Activated CD8-positive, alpha-beta T cell treated with anti-CD3 and anti-CD28 coated beads for 36 hours (primary cell): ENCODE measurements around the gene RRM1. TPM values are rescaled to one million over a fixed set of nuclear protein-coding genes. Genes with fewer than 3 reads are reported as not detected.
"Not testable (repeated sequence)": the region's sequence is repeated elsewhere in the genome, so short reads cannot be mapped to it uniquely, and the experiment has no call there.

Experiments used
- ATAC-seq: fragments of 200-7000 bp; cut with Tn5 transposase; one replicate; pipeline ENCODE4 v1.10.0; 2021; ENCODE audit warnings: mild to moderate bottlenecking, moderate library complexity
- CTCF ChIA-PET: fragments of 350-600 bp; sonication (Branson Sonifier 250); formaldehyde crosslinking; loops from one replicate; lab custom pipeline; 2021; ENCODE audit warnings: antibody characterized with exemption; lab: Charles Lee
- POLR2A ChIA-PET: fragments of 350-600 bp; sonication (Branson Sonifier 250); formaldehyde crosslinking; loops from one replicate; lab custom pipeline; 2021; ENCODE audit warnings: antibody characterized with exemption; lab: Charles Lee
- DNase-seq: peaks from one replicate; pipeline ENCODE4 v3.0.0-alpha.2; 2020
- H3K27ac Mint-ChIP-seq: one replicate; pipeline ENCODE4 v1.8.0; 2021; ENCODE audit warnings: mild to moderate bottlenecking, mixed read lengths
- H3K27me3 Mint-ChIP-seq: one replicate; pipeline ENCODE4 v1.8.0; 2021; ENCODE audit warnings: mixed read lengths
- H3K36me3 Mint-ChIP-seq: one replicate; pipeline ENCODE4 v1.8.0; 2021; ENCODE audit warnings: low read depth, mixed read lengths
- H3K4me1 Mint-ChIP-seq: one replicate; pipeline ENCODE4 v1.8.0; 2021; ENCODE audit warnings: low read depth, mixed read lengths
- H3K4me3 Mint-ChIP-seq: one replicate; pipeline ENCODE4 v1.8.0; 2021; ENCODE audit warnings: mild to moderate bottlenecking, moderate library complexity, mixed read lengths
- H3K9me3 Mint-ChIP-seq: one replicate; pipeline ENCODE4 v1.8.0; 2021; ENCODE audit warnings: mixed read lengths
- CTCF ChIP-seq: fragments of 200-600 bp; IDR thresholded peaks from one replicate; pipeline ENCODE4 v1.8.0; 2022; ENCODE audit warnings: antibody characterized with exemption, mild to moderate bottlenecking
- intact Hi-C: fragments of 100-400 bp; cut with micrococcal nuclease; formaldehyde crosslinking; loops from one replicate; pipeline ENCODE4 v1.10.0; 2022
- total RNA-seq, 2 experiments: library from RNA; stranded (reverse); gene quantifications; one replicate each; pipeline ENCODE4 v1.2.3, GENCODE V29; 2021

Gene RRM1
- total RNA-seq, 2 experiments from 2014 or later = 192 to 194 TPM

GRCh38 chr11:4167292-4167691, 72.7 kb downstream of the RRM1 start:
- Mint-ChIP-seq H3K36me3 (no peaks in the 10 kb centered on the region), H3K27me3 (no peaks in the 10 kb centered on the region), H3K27ac (no peak overlapping the region), H3K4me1 (no peaks in the 10 kb centered on the region), H3K4me3 (no peak overlapping the region), H3K9me3 (no peaks in the 10 kb centered on the region)
- POLR2A ChIA-PET = no interaction called here
- DNase-seq = no peak
- ATAC-seq = no peak
- intact Hi-C loops = no loop called here
- TF ChIP-seq CTCF = no peak
- CTCF ChIA-PET = interaction anchor here (0.9 kb wide), 1 partner anchor 21 kb away, joined by 3 read pairs; no protein-coding TSS in a partner anchor

- DNase-seq (no peak), ATAC-seq (no peak)
- Mint-ChIP-seq H3K36me3 (no peaks in the 10 kb centered on the region), H3K4me1 (no peaks in the 10 kb centered on the region), H3K27me3 (no peaks in the 10 kb centered on the region), H3K9me3 (no peaks in the 10 kb centered on the region), H3K27ac (no peak overlapping the region), H3K4me3 (no peak overlapping the region)
- CTCF ChIA-PET = interaction anchor here (0.9 kb wide), 1 partner anchor 20 kb away, joined by 3 read pairs; no protein-coding TSS in a partner anchor
- POLR2A ChIA-PET = no interaction called here
- no peak for TF ChIP-seq CTCF
- intact Hi-C loops = no loop called here
Measured at GRCh38 chr11:4167758-4168157, 73.2 kb downstream of the RRM1 start.

- H3K9me3 Mint-ChIP-seq, H3K4me3 Mint-ChIP-seq, DNase-seq, H3K36me3 Mint-ChIP-seq, POLR2A ChIA-PET, intact Hi-C loops, H3K4me1 Mint-ChIP-seq, H3K27me3 Mint-ChIP-seq, ATAC-seq, H3K27ac Mint-ChIP-seq: not testable (repeated sequence)
- CTCF ChIA-PET = interaction anchor here (1.5 kb wide), 1 partner anchor 12 kb away, joined by 4 read pairs; no protein-coding TSS in a partner anchor
Measured at GRCh38 chr11:4175620-4176350, 81.2 kb downstream of the RRM1 start.

- Mint-ChIP-seq H3K4me1 (no peaks in the 10 kb centered on the region), H3K9me3 (no peaks in the 10 kb centered on the region), H3K36me3 (no peaks in the 10 kb centered on the region), H3K27ac (no peak overlapping the region), H3K4me3 (no peak overlapping the region), H3K27me3 (peaks cover 6% of the 10 kb centered on the region)
- DNase-seq = no peak
- ChIA-PET POLR2A (no interaction called here), CTCF (interaction anchor here (1.0 to 3.2 kb wide), 3 partner anchors 8 to 372 kb away, joined by 3 to 21 read pairs (median 3); no protein-coding TSS in a partner anchor)
- ATAC-seq = no peak
- TF ChIP-seq CTCF = no peak
- intact Hi-C loops = no loop called here
Measured at GRCh38 chr11:4178813-4179662, 84.4 kb downstream of the RRM1 start.

GRCh38 chr11:4180441-4181183, 86.0 kb downstream of the RRM1 start:
- ChIA-PET CTCF (interaction anchor here (1.0 to 3.2 kb wide), 3 partner anchors 7 to 371 kb away, joined by 3 to 21 read pairs (median 3); no protein-coding TSS in a partner anchor), POLR2A (no interaction called here)
- no peak for TF ChIP-seq CTCF
- Mint-ChIP-seq H3K4me1 (no peaks in the 10 kb centered on the region), H3K27ac (no peak overlapping the region), H3K36me3 (no peaks in the 10 kb centered on the region), H3K27me3 (peaks cover 6% of the 10 kb centered on the region), H3K9me3 (no peaks in the 10 kb centered on the region), H3K4me3 (no peak overlapping the region)
- intact Hi-C loops = no loop called here
- ATAC-seq (no peak), DNase-seq (no peak)
